Upper lobe of left lung (tissue), 6 donors: ENCODE data around the gene FAM163A. TPM values are rescaled to one million over a fixed set of nuclear protein-coding genes. Genes with fewer than 3 reads are reported as not detected.

Experiments
- ATAC-seq, 2 donors: fragments of 200-7000 bp; cut with Tn5 transposase; one replicate each; pipeline ENCODE4 v1.9.1; 2022; ENCODE audit warnings: mild to moderate bottlenecking in 2 of 2, moderate library complexity in 2 of 2; ENCODE audit not compliant: low FRiP score in 2 of 2
- DNase-seq, 2 donors: peaks; one replicate each; pipeline ENCODE4 v3.0.0-alpha.2; 2019 to 2020
- H3K27ac ChIP-seq, 4 donors: fragments of 200-600 bp; sonication (generic); one replicate each; pipeline ENCODE4 v1.5.1; 2016 to 2019
- H3K27me3 ChIP-seq, 4 donors: fragments of 200-600 bp; sonication (generic); one replicate each; pipeline ENCODE4 v1.5.1; 2017 to 2019
- H3K36me3 ChIP-seq, 4 donors: fragments of 200-600 bp; sonication (generic); one replicate each; pipeline ENCODE4 v1.5.1; 2016 to 2019
- H3K4me1 ChIP-seq, 4 donors: fragments of 200-600 bp; sonication (generic); one replicate each; pipeline ENCODE4 v1.5.1; 2018 to 2019
- H3K4me3 ChIP-seq, 4 donors: fragments of 200-600 bp; sonication (generic); one replicate each; pipeline ENCODE4 v1.5.1; 2017 to 2019; ENCODE audit warnings: mild to moderate bottlenecking in 2 of 4, moderate library complexity in 1 of 4
- H3K9me3 ChIP-seq, 4 donors: fragments of 200-600 bp; sonication (generic); one replicate each; pipeline ENCODE4 v1.5.1; 2018 to 2019
- EP300 ChIP-seq, 4 donors: sonication (generic); formaldehyde crosslinking; IDR thresholded peaks; one replicate each; pipeline ENCODE4 v1.5.1; 2017; ENCODE audit warnings: antibody characterized with exemption in 4 of 4, control low read depth in 2 of 4
- POLR2A ChIP-seq, 4 donors: fragments of 450-650 bp; IDR thresholded peaks; one replicate each; pipeline ENCODE4 v1.5.1; 2016 to 2017; ENCODE audit warnings: antibody characterized with exemption in 4 of 4, mild to moderate bottlenecking in 2 of 4
- POLR2AphosphoS5 ChIP-seq, 2 donors: sonication (generic); formaldehyde crosslinking; IDR thresholded peaks; one replicate each; pipeline ENCODE4 v1.5.1; 2017; ENCODE audit warnings: antibody characterized with exemption in 2 of 2
- WGBS, 2 donors: methylation state at CpG; one replicate each; pipeline ENCODE4 v1.1.5; 2017 to 2018; 5-methylcytosine and 5-hydroxymethylcytosine counted together
- total RNA-seq, 6 donors: library from RNA; depleted of rRNA in 4 of 6; stranded (reverse); fragments of >200 nt in 4 of 6; gene quantifications; one replicate each; pipeline versions ENCODE4 v1.1.0 to v1.2.1, GENCODE V29; 2016 to 2021
- TF ChIP-seq, protein P1 (sequence below), 6 experiments: fragments of 450-650 bp in 4 of 6; fragments of 200-600 bp in 2 of 6; sonication (generic) in 2 of 6; IDR thresholded peaks; one replicate each; pipeline ENCODE4 v1.5.1; 2016 to 2019; ENCODE audit warnings: antibody characterized with exemption in 6 of 6
- donor health status: DM: no; HTN: no; CAD: no; lungs with moderate emphysema.
- donor health status: DM: no; HTN: yes; CAD: no; lungs with severe emphysema.

FAM163A gene
- total RNA-seq, 6 donors from 2014 or later = 0.10 TPM; not detected in 5

DNA sequence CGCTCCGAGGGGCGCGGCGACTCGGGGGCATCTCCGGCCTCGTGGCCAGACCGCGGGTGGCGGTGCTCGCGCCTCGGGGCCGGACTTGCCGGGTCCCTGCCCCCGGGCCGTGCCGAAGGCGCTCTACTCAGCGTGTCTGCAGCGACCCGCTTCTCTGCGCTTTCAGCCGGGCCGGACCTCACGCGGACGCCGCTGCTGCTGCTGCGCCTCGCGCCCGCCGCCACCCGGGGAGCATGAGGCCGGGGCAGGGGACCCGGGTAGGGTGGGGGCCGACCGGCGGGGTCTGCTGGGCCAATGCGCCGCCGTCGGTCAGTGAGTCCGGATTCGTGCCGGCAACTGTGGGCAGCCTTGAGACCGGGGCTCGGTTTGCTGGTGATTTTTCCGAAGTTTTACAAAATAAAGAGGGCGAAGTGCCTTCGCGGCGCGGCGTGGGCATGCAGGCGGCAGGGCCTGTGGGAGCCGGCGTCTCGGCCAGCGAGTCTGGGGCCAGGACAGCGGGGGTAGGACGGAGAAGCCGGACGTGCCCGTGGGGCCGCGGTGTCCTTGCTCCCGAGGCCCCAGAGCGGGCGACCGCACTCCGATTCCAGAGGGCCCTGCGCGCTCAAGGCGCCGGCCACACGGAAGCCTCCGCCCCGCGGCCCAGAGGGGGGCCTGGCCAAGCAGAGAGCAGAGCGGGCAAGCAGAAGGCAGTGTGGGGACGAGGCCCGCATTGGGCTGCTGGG lies 749 bp downstream of the FAM163A start:
- peak in 1 of 2 donors; percentile 45 for ATAC-seq
- DNase-seq = peak in 1 of 2 donors; percentile 77
- no peak overlapping the region for H3K27ac ChIP-seq
- peaks cover 3 to 31% (median 23%) of the 10 kb centered on the region in 4 donors for H3K27me3 ChIP-seq
- H3K36me3 ChIP-seq = no peaks in the 10 kb centered on the region
- peak overlapping the region in 3 of 4 donors; percentile 23 to 41 (median 26) for H3K4me3 ChIP-seq
- 4% methylated on average over 82 of the region's 85 CpGs; no CpG with 5 or more reads in 1 of the 2 donors for WGBS, 2 donors
- H3K4me1 ChIP-seq = peaks cover 17 to 23% (median 20%) of the 10 kb centered on the region in 4 donors
- TF ChIP-seq EP300 (IDR thresholded peaks at IDR 0.05) (no peak), POLR2AphosphoS5 (IDR thresholded peaks at IDR 0.05) (no peak), POLR2A (IDR thresholded peaks at IDR 0.05) (no peak)
- TF ChIP-seq, protein P1, sequence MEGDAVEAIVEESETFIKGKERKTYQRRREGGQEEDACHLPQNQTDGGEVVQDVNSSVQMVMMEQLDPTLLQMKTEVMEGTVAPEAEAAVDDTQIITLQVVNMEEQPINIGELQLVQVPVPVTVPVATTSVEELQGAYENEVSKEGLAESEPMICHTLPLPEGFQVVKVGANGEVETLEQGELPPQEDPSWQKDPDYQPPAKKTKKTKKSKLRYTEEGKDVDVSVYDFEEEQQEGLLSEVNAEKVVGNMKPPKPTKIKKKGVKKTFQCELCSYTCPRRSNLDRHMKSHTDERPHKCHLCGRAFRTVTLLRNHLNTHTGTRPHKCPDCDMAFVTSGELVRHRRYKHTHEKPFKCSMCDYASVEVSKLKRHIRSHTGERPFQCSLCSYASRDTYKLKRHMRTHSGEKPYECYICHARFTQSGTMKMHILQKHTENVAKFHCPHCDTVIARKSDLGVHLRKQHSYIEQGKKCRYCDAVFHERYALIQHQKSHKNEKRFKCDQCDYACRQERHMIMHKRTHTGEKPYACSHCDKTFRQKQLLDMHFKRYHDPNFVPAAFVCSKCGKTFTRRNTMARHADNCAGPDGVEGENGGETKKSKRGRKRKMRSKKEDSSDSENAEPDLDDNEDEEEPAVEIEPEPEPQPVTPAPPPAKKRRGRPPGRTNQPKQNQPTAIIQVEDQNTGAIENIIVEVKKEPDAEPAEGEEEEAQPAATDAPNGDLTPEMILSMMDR (IDR thresholded peaks at IDR 0.05) = no peak
- no peaks in the 10 kb centered on the region for H3K9me3 ChIP-seq

- H3K27me3 ChIP-seq = peaks cover 3 to 31% (median 23%) of the 10 kb centered on the region in 4 donors
- peak overlapping the region in 2 of 4 donors; percentile 26 to 41 for H3K4me3 ChIP-seq
- H3K4me1 ChIP-seq = peaks cover 17 to 23% (median 20%) of the 10 kb centered on the region in 4 donors
- no peak overlapping the region for H3K27ac ChIP-seq
- TF ChIP-seq POLR2AphosphoS5 (IDR thresholded peaks at IDR 0.05) (no peak), POLR2A (IDR thresholded peaks at IDR 0.05) (no peak)
- WGBS, 2 donors = 42 to 73% methylated on average over 6 to 37 of the region's 37 CpGs
- H3K9me3 ChIP-seq = no peaks in the 10 kb centered on the region
- ATAC-seq (no peak), DNase-seq (peak in 1 of 2 donors; percentile 38)
- H3K36me3 ChIP-seq = no peaks in the 10 kb centered on the region
Observed at GRCh38 chr1:179744401-179745130, 1.5 kb downstream of the FAM163A start.

DNA sequence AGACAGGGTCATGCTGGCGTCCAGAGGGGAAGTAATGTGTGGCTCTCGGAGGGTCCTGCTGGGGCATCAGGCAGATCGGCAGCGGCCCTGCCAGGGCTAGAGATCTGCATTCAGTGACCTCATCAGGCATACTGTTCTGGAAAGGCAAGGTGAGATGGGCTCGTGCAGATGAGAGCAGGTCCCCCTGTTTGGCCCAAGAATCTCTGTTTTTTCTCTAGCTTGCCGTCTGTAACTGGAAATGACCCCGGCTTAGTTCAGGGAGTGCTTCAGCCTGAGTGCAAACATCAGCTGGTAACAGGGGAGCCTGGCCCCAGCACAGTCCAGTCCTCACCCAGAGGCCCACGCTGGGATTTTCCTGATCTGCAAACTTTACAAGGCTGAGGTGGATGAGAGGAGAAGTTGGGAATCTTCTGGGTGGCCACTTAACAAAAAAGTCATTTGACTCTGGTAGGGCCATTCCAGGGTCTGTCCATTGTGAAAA lies 2.1 kb downstream of the FAM163A start:
- H3K27ac ChIP-seq = no peak overlapping the region
- no peak overlapping the region for H3K4me3 ChIP-seq
- 74 to 81% methylated on average over 7 to 8 of the region's 8 CpGs for WGBS, 2 donors
- ATAC-seq (no peak), DNase-seq (peak in 1 of 2 donors; percentile 3)
- H3K4me1 ChIP-seq = peaks cover 17 to 23% (median 20%) of the 10 kb centered on the region in 4 donors
- TF ChIP-seq POLR2A (IDR thresholded peaks at IDR 0.05) (no peak), EP300 (IDR thresholded peaks at IDR 0.05) (no peak)
- H3K9me3 ChIP-seq = no peaks in the 10 kb centered on the region
- H3K27me3 ChIP-seq = peaks cover 3 to 31% (median 23%) of the 10 kb centered on the region in 4 donors
- no peaks in the 10 kb centered on the region for H3K36me3 ChIP-seq

DNA sequence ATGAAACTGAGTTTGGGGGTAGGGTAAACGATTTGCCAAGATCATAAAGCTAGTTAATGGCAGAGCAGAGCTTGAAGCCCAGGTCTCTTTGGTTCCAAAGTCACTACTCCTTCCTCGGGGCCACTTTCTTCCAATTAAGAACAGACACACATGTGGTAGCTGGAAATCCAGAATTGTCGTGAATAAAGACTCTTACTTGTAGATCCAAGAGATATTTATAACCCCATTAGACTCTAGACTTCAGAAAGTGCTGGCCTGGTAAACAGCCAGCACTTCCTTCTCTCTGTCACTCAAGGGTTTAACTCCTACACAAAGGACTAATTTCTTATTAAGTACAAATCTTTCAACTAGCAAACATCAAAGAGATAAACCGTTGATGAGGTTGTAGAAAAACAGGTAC lies 2.7 kb downstream of the FAM163A start:
- Histone ChIP-seq H3K9me3 (no peaks in the 10 kb centered on the region), H3K27ac (no peak overlapping the region), H3K36me3 (no peaks in the 10 kb centered on the region), H3K4me3 (no peak overlapping the region), H3K4me1 (peaks cover 17 to 23% (median 20%) of the 10 kb centered on the region in 4 donors), H3K27me3 (peaks cover 3 to 31% (median 22%) of the 10 kb centered on the region in 4 donors)
- no peak for DNase-seq
- no peak for TF ChIP-seq EP300 (IDR thresholded peaks at IDR 0.05)
- TF ChIP-seq, protein P1 (IDR thresholded peaks at IDR 0.05) = no peak
- no peak for TF ChIP-seq POLR2A (IDR thresholded peaks at IDR 0.05)
- TF ChIP-seq POLR2AphosphoS5 (IDR thresholded peaks at IDR 0.05) = no peak
- WGBS, 2 donors = 67 to 69% methylated on average over 4 of the region's 4 CpGs
- ATAC-seq = no peak

GRCh38 chr1:179747611-179748010 lies 4.5 kb downstream of the FAM163A start:
- DNase-seq (no peak), ATAC-seq (no peak)
- Histone ChIP-seq H3K27ac (no peak overlapping the region), H3K4me1 (peaks cover 17 to 20% (median 18%) of the 10 kb centered on the region in 4 donors), H3K36me3 (no peaks in the 10 kb centered on the region), H3K27me3 (peaks cover 3 to 26% (median 21%) of the 10 kb centered on the region in 4 donors), H3K4me3 (no peak overlapping the region), H3K9me3 (no peaks in the 10 kb centered on the region)
- no peak for TF ChIP-seq POLR2A (IDR thresholded peaks at IDR 0.05)
- TF ChIP-seq POLR2AphosphoS5 (IDR thresholded peaks at IDR 0.05) = no peak
- TF ChIP-seq EP300 (IDR thresholded peaks at IDR 0.05) = no peak
- TF ChIP-seq, protein P1 (IDR thresholded peaks at IDR 0.05) = no peak
- 95 to 100% methylated on average over 2 of the region's 2 CpGs for WGBS, 2 donors
